Mesenteric fat pad (tissue), 1 donor: Measurements from ENCODE around the gene RPL3. TPM values are rescaled to one million over a fixed set of nuclear protein-coding genes. Genes with fewer than 3 reads are reported as not detected.
"Not testable (repeated sequence)": the region's sequence is repeated elsewhere in the genome, so short reads cannot be mapped to it uniquely, and the experiment has no call there.

ENCODE experiments used
- DNase-seq: peaks from one replicate; pipeline ENCODE4 v3.0.0-alpha.2; 2020; ENCODE audit warnings: low spot score
- total RNA-seq: library from RNA; stranded (reverse); fragmentation: NEBNext Ultra II Directional; extraction: Animal tissue kit (Norgen Biotek cat#: 25700); gene quantifications from one replicate; pipeline ENCODE4 v1.2.1, GENCODE V29; 2021
- donor health status: DM: yes; HTN: yes; CAD: no.

The RPL3 gene
- total RNA-seq, 1 donor from 2014 or later: 1,402 TPM

- DNase-seq: no peak
These were observed 33.0 kb upstream of the RPL3 start for GRCh38 chr22:39352306-39352891.

- no peak for DNase-seq
These were observed 32.3 kb upstream of the RPL3 start for GRCh38 chr22:39351689-39352214.

GRCh38 chr22:39350757-39351688, 31.6 kb upstream of the RPL3 start:
- DNase-seq: no peak

DNA sequence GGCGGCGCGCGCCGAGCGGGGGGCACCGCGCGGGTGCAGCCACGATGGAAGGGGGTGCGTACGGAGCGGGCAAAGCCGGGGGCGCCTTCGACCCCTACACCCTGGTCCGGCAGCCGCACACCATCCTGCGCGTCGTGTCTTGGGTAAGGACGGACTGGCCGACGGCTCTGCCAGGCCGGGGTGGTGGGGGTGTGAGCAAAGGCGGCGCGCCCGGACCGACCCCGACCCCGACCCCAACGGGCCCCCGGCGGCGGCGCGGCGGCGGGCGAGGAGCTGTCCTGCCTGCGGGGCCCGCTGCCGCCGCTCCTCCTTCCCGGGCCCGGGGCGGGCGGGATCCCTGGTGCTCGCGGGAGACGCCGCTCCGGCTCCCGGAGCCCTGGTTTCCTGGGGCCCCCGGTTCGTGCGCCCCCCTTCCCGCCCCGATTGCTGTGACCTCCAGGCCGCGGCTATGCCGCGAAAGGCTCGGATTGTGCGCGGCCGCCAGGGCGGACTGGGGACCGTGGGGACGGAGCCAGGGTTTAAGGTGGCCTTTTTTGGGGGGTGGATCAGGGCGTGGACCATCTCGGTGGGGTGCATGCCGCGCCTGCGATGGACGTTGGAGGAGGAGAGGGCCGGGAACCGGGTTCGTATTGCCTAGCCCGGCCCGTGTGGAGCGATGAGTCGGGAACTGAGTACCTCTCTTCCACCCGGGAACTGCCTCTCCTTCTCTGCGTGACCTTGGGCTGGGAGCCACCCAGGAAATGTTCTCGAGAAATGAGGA, 30.7 kb upstream of the RPL3 start, which contains the start of gene SYNGR1:
TSS of gene SYNGR1 (plus strand) at position 25 of the 760 bp plus-strand sequence. CDS start at position 45, 20 bp downstream.
- DNase-seq: no peak

- no peak for DNase-seq
These were observed 30.1 kb upstream of the RPL3 start for GRCh38 chr22:39349506-39349966.

- DNase-seq: no peak
These were observed 29.6 kb upstream of the RPL3 start for GRCh38 chr22:39348909-39349505.

GRCh38 chr22:39345231-39345630, 25.8 kb upstream of the RPL3 start:
- no peak for DNase-seq

DNA sequence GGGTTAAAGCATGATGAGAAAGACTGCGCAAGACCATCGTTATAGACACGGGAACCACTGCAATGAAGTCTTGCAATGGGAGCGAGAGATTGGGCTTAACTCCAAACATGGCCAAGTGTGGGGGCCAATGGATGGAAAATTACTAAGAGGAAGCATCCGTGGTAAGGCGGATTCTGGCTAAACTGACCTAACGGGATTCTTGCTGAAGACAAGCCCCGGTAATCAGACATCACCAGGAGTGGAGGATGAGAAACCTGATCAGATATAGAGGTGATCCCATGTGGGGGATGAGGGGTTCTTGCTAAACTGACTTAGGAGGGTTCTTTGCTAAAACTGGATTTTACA, 24.6 kb upstream of the RPL3 start:
- no peak for DNase-seq

DNA sequence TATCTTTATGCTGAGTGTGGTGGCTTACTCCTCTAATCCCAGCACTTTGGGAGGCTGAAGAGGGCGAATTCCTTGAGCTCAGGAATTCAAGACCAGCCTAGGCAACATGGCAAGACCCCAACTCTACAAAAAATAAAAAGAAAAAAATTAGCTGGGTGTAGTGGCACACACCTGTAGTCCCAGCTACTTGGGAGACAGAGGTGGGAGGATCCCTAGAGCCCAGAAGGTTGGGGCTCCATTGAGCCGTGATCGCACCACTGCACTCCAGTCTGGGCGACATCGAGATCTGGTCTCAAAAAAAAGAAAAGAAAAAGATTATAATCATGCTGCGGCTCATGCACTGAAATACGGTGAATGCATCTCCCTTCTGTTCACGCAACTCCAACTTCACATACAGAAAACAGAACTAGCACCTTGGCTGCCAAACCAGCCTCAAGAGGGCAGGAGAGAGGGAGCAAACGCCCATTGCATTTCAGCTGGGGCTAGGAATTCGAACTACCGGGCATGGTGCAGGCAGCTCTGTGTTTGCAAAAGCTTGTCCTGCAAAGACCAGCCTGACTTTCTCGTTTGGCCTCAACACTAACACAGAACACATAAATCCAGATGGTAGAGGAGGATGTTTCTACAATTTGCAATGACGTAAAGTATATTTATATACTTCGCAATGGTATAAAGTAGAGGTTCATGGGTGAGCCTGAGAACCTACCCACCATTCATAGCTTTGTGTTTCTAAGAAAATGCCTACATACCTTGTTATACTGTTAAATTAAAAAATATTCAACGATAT, 24.0 kb upstream of the RPL3 start:
- no peak for DNase-seq

GRCh38 chr22:39341179-39341578, 21.8 kb upstream of the RPL3 start:
- DNase-seq: no peak

DNA sequence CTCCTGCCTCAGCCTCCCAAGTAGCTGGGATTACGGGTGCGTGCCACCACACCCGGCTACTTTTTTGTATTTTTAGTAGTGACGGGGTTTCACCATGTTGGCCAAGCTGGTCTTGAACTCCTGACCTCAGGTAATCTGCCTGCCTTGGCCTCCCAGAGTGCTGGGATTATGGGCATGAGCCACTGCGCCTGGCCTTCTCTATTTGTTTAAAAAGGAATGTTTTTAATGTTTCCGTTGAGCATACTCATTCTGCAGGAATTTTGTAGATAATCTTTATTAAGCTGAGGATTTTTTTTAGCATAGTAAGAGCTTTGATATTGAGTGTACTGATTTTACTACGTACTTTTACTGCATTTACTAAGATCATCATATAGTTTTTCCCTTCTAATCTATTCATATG, 20.4 kb upstream of the RPL3 start:
- not testable (repeated sequence) for DNase-seq

GRCh38 chr22:39336411-39336810, 17.0 kb upstream of the RPL3 start:
- no peak for DNase-seq

DNA sequence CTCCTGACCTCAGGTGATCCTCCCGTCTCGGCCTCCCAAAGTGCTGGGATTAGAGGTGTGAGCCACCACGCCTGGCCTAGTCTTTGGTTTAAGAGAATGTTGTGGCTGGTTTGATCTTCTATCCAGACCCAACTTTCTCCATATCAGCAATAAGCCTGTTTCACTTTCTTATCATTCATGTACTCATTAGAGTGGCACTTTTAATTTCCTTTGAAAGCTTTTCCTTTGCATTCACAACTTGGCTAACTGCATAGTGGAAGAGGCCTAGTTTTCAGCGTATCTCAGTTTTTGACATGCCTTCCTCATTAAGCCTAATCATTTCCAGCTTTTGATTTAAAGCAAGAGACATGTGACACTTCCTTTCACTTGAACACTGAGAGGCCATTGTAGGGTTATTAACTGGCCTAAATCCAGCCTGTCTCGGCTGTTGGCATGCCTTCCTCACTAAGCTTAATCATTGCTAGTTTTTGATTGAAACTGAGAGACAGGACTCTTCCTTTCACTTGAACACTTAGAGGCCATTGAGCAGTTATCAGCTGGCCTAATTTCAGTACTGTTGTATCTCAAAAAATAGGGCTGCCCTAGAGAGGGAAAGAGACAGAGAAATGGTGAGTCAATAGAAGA, 13.1 kb upstream of the RPL3 start:
- no peak for DNase-seq

GRCh38 chr22:39330553-39330952, 11.1 kb upstream of the RPL3 start:
- DNase-seq: not testable (repeated sequence)

DNA sequence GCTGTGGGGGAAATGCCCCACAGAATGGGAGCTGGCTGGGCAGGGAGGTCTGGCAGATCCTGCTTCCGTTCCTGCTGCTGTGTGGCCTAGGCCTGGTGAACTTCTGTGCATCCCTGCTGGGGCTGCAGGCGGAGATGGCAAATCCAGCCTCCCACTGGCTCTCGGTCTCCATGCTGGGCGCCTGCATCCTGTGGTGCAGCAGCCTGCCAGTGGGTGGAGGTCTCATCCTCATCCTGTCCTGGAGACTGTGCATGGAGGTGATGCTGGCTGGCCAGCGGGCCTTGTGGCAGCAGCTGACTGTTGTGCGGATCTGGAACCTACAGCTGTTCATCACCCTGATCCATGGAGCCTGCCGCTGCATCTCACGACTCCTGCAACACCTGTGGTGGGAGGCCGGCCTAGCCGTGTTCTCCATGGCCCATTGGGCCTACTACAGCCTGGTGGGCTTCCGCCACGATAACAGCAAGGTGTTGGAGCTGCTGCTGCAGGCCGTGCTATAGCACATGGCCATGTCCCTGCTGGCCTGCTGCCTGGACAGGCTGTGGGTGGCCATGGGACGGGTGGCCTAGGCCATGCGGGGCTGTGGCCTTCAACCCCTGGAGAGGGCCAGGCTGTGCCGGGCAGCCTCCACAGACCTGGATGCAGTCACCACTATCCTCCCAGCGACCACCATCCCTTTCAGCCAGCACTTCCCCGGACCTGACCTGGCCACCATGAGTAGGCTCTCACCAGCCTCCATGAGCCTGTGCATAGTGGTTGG, 8.8 kb upstream of the RPL3 start:
- DNase-seq: no peak

GRCh38 chr22:39325392-39325932, 6.0 kb upstream of the RPL3 start:
- DNase-seq: no peak

DNA sequence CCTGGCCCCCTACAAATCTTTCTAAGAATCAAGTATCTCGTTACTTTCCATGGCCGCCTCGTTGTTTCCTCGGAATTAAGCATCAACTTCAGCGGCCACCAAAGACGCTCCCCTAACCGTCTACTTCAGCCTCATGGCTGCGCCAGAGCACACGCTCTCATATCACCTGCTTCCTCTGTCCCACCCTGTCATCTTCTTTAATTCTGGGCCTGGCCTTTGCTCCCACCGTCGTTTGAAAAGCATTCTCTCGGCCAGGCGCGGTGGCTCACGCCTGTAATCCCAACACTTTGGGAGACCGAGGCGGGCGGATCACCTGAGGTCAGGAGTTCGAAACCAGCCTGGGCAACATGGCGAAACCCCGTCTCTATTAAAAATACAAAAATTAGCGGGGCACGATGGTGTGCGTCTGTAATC, 1.2 kb upstream of the RPL3 start:
- not testable (repeated sequence) for DNase-seq

DNA sequence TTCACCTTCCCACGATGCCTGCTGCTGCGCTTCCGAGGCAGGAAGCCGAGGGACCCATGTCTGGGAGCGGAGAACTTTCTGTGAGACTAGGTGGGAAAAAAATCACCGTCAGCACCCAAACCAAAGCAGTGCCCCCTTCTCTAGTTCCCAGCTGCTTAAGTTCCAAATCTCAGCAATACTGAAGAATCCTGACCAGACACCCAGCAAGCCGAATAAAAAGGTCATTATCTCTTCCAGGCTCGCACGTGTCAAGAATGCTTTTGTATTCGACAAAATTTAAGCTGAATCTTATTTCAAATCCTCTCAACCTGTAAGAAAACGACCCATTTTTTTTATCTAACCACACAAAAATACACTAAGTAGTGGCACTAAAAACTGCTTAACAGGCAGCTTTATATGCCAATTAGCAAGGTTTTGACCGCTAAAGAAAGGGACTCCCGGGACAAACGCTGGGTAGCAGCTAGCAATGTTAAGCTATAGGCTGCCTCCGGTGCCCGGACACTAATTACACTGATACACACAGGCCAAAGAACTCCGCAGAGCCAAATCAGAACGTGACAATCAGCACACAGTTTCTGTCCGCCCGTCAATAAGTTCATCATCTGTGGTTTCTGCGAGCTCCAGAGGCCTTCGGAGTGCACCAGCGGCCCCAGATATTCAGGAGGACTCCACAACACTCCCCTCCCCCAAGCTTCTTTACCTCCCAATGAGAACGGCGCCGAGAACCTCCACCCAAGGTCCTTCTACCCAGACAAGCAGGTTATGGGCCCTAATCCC, 728 bp downstream of the RPL3 start:
- DNase-seq: no peak
